ENCODE measurements around the gene SPEN. TPM values are rescaled to one million over a fixed set of nuclear protein-coding genes. Genes with fewer than 3 reads are reported as not detected.
A peak's percentile ranks its signal among the peaks of the same experiment; 100 is the strongest.

The SPEN gene
- polyA plus RNA-seq, 1 donor (not counting 4 experiments of a cell fraction or from before 2014, with no cell fraction given) = 8.9 TPM

DNA sequence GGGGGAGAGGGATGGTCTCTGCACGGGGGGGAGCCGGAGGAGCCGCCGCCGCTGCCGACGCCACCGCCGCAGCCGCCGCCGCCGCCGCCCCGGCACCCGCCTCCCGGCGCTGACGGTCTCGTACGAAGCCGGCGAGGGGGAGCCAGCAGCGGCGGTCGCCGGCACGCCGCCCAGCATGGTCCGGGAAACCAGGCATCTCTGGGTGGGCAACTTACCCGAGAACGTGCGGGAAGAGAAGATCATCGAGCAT lies 311 bp downstream of the SPEN start:
- no peaks in the 10 kb centered on the region for H3K27me3 ChIP-seq (ENCODE audit: control insufficient read depth, extremely low read depth, insufficient read depth, low read length)
- peak overlapping the region; percentile 43 for H2AFZ ChIP-seq (ENCODE audit: control insufficient read depth, low read length)
- FAIRE-seq = no peak
- no peaks in the 10 kb centered on the region for H3K9me1 ChIP-seq (ENCODE audit: control insufficient read depth, extremely low read depth, insufficient read depth, low read length)
- peaks cover 55% of the 10 kb centered on the region for H3K79me2 ChIP-seq (ENCODE audit: control insufficient read depth, insufficient read depth, low read length)
- peak overlapping the region; percentile 62 to 93 (median 77) for H3K4me3 ChIP-seq (ENCODE audit: control insufficient read depth in 2 of 3, extremely low read depth in 1 of 3, insufficient read depth in 2 of 3, low read depth in 1 of 3, low read length in 3 of 3)
- dilution Hi-C loops (cut with MboI; ENCODE audit: extremely low pct_ligation_motif_present, low sequenced_read_pairs) = no loop called here
- DNase-seq (ENCODE audit: low read depth, low spot score) = no peak
- no peaks in the 10 kb centered on the region for H3K36me3 ChIP-seq (ENCODE audit: control insufficient read depth in 2 of 2, extremely low read depth in 1 of 2, insufficient read depth in 2 of 2, low read length in 2 of 2)
- peak overlapping the region; percentile 99 for H3K9ac ChIP-seq (ENCODE audit: control insufficient read depth, extremely low read depth, insufficient read depth, low read length)
- H3K27ac ChIP-seq (ENCODE audit: control insufficient read depth, insufficient read depth, low read length) = peak overlapping the region; percentile 95
- H3K4me2 ChIP-seq (ENCODE audit: control insufficient read depth, extremely low read depth, insufficient read depth, low read depth, low read length) = no peak overlapping the region
- no peaks in the 10 kb centered on the region for H4K20me1 ChIP-seq (ENCODE audit: control insufficient read depth, extremely low read depth, insufficient read depth, low read length)
- TF ChIP-seq, protein P1, sequence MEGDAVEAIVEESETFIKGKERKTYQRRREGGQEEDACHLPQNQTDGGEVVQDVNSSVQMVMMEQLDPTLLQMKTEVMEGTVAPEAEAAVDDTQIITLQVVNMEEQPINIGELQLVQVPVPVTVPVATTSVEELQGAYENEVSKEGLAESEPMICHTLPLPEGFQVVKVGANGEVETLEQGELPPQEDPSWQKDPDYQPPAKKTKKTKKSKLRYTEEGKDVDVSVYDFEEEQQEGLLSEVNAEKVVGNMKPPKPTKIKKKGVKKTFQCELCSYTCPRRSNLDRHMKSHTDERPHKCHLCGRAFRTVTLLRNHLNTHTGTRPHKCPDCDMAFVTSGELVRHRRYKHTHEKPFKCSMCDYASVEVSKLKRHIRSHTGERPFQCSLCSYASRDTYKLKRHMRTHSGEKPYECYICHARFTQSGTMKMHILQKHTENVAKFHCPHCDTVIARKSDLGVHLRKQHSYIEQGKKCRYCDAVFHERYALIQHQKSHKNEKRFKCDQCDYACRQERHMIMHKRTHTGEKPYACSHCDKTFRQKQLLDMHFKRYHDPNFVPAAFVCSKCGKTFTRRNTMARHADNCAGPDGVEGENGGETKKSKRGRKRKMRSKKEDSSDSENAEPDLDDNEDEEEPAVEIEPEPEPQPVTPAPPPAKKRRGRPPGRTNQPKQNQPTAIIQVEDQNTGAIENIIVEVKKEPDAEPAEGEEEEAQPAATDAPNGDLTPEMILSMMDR (optimal IDR thresholded peaks at IDR 0.05 in 1 of 3, IDR thresholded peaks at IDR 0.05 in 1 of 3, conservative IDR thresholded peaks at IDR 0.05 in 1 of 3; ENCODE audit: extremely low read depth in 1 of 3, insufficient read depth in 2 of 3, low read length in 3 of 3) = no peak
- no peak for TF ChIP-seq EZH2 (IDR thresholded peaks at IDR 0.05; ENCODE audit: low read length)
- no peaks in the 10 kb centered on the region for H3K9me3 ChIP-seq (ENCODE audit: control insufficient read depth, low read depth, low read length)
- H3K4me1 ChIP-seq (ENCODE audit: control insufficient read depth, extremely low read depth, insufficient read depth, low read length) = peaks cover 24% of the 10 kb centered on the region

DNA sequence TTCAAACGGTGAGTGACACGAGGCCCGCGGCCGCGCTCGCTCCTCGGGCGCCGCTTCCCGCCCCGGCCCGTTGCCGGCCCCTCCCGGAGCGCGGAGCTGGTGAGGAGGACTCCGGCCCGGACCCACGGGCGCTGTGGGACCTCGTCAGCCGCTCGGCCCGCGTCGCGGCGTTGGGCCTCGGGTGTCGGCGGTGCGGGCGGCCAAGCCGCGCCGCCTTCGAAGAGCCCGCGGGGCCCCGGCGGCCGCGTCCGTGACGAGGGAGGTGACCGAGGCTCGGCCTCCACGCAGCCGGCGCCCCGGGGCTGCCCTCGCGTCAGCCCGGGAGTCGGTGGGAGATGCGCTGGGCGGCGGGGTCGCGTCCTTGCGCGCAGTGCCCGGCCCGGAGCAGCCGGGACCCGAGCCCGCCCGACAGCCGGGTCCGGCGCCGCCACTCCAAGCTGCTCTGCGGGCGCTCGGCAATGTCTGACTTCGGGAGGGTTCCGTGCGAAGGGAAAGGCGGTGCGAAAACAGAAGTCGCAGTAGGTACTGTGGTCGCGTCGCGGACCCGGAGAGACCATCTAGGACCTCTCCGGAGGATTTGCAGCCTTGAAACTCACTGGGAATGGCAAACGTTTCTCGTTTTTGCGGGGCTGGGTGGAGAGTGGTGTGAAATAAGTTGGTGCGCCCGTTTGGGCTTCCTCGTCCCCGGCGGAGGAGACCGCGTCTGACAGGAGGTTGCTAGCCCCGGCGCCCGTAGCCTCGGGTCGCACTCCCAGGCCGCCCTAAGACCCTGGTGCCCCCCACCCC lies 829 bp downstream of the SPEN start:
- Histone ChIP-seq H3K4me3 (ENCODE audit: control insufficient read depth in 2 of 3, extremely low read depth in 1 of 3, insufficient read depth in 2 of 3, low read depth in 1 of 3, low read length in 3 of 3) (peak overlapping the region; percentile 62 to 93 (median 77)), H3K9me1 (ENCODE audit: control insufficient read depth, extremely low read depth, insufficient read depth, low read length) (no peaks in the 10 kb centered on the region), H3K9me3 (ENCODE audit: control insufficient read depth, low read depth, low read length) (no peaks in the 10 kb centered on the region), H3K36me3 (ENCODE audit: control insufficient read depth in 2 of 2, extremely low read depth in 1 of 2, insufficient read depth in 2 of 2, low read length in 2 of 2) (no peaks in the 10 kb centered on the region), H3K79me2 (ENCODE audit: control insufficient read depth, insufficient read depth, low read length) (peaks cover 61% of the 10 kb centered on the region), H3K4me1 (ENCODE audit: control insufficient read depth, extremely low read depth, insufficient read depth, low read length) (peaks cover 26% of the 10 kb centered on the region), H3K27ac (ENCODE audit: control insufficient read depth, insufficient read depth, low read length) (peak overlapping the region; percentile 95), H3K9ac (ENCODE audit: control insufficient read depth, extremely low read depth, insufficient read depth, low read length) (peak overlapping the region; percentile 99), H3K27me3 (ENCODE audit: control insufficient read depth, extremely low read depth, insufficient read depth, low read length) (no peaks in the 10 kb centered on the region), H3K4me2 (ENCODE audit: control insufficient read depth, extremely low read depth, insufficient read depth, low read depth, low read length) (peak overlapping the region; percentile 99), H2AFZ (ENCODE audit: control insufficient read depth, low read length) (peak overlapping the region; percentile 43), H4K20me1 (ENCODE audit: control insufficient read depth, extremely low read depth, insufficient read depth, low read length) (no peaks in the 10 kb centered on the region)
- no peak for FAIRE-seq
- TF ChIP-seq, protein P1 (optimal IDR thresholded peaks at IDR 0.05 in 1 of 3, IDR thresholded peaks at IDR 0.05 in 1 of 3, conservative IDR thresholded peaks at IDR 0.05 in 1 of 3; ENCODE audit: extremely low read depth in 1 of 3, insufficient read depth in 2 of 3, low read length in 3 of 3) = no peak
- no peak for TF ChIP-seq EZH2 (IDR thresholded peaks at IDR 0.05; ENCODE audit: low read length)
- dilution Hi-C loops (cut with MboI; ENCODE audit: extremely low pct_ligation_motif_present, low sequenced_read_pairs) = no loop called here
- DNase-seq (ENCODE audit: low read depth, low spot score) = no peak

Data from keratinocyte (primary cell).